GM19467 (cell line): Measurements from ENCODE around the gene PLIN1.

Experiments used
- ATAC-seq: cut with Tn5 transposase; IDR thresholded peaks from one replicate; pipeline ENCODE4 v1.9.1; 2021; ENCODE audit warnings: mild to moderate bottlenecking, moderate library complexity; ENCODE audit not compliant: unreplicated experiment

PLIN1 gene

GRCh38 chr15:89630260-89630659, 48.9 kb downstream of the PLIN1 start:
- ATAC-seq = no peak

GRCh38 chr15:89629829-89630228, 49.3 kb downstream of the PLIN1 start:
- ATAC-seq = no peak

- ATAC-seq = no peak
These were observed 50.1 kb downstream of the PLIN1 start for GRCh38 chr15:89628806-89629715.

- no peak for ATAC-seq
These were observed 50.9 kb downstream of the PLIN1 start for GRCh38 chr15:89628301-89628700.

- ATAC-seq = no peak
These were observed 51.8 kb downstream of the PLIN1 start for GRCh38 chr15:89627256-89627970.

- no peak for ATAC-seq
These were observed 53.5 kb downstream of the PLIN1 start for GRCh38 chr15:89625716-89626115.

GRCh38 chr15:89623165-89623564, 56.0 kb downstream of the PLIN1 start:
- ATAC-seq = no peak

- no peak for ATAC-seq
These were observed 57.6 kb downstream of the PLIN1 start for GRCh38 chr15:89621547-89621946.

GRCh38 chr15:89616228-89616627, 62.9 kb downstream of the PLIN1 start:
- no peak for ATAC-seq

- ATAC-seq = no peak
These were observed 64.0 kb downstream of the PLIN1 start for GRCh38 chr15:89615135-89615534.
